ENCODE results near the gene GALNT5. TPM values are rescaled to one million over a fixed set of nuclear protein-coding genes. Genes with fewer than 3 reads are reported as not detected.

GALNT5 gene
- total RNA-seq, 1 donor from 2014 or later = 2.0 TPM

GRCh38 chr2:157259386-157259785 lies 1.9 kb downstream of the GALNT5 start:
- no peak for DNase-seq (ENCODE audit: low read depth)
- no peak for TF ChIP-seq CTCF (conservative IDR thresholded peaks at IDR 0.05; ENCODE audit: low read depth, low read length)
- H3K4me3 ChIP-seq (ENCODE audit: low read depth, low read length) = no peak overlapping the region

- DNase-seq (ENCODE audit: low read depth) = no peak
- no peak overlapping the region for H3K4me3 ChIP-seq (ENCODE audit: low read depth, low read length)
- TF ChIP-seq CTCF (conservative IDR thresholded peaks at IDR 0.05; ENCODE audit: low read depth, low read length) = no peak
Measured at GRCh38 chr2:157259960-157260359, 2.5 kb downstream of the GALNT5 start.

GRCh38 chr2:157260533-157261198 lies 3.2 kb downstream of the GALNT5 start:
- no peak for DNase-seq (ENCODE audit: low read depth)
- no peak for TF ChIP-seq CTCF (conservative IDR thresholded peaks at IDR 0.05; ENCODE audit: low read depth, low read length)
- no peak overlapping the region for H3K4me3 ChIP-seq (ENCODE audit: low read depth, low read length)

DNA sequence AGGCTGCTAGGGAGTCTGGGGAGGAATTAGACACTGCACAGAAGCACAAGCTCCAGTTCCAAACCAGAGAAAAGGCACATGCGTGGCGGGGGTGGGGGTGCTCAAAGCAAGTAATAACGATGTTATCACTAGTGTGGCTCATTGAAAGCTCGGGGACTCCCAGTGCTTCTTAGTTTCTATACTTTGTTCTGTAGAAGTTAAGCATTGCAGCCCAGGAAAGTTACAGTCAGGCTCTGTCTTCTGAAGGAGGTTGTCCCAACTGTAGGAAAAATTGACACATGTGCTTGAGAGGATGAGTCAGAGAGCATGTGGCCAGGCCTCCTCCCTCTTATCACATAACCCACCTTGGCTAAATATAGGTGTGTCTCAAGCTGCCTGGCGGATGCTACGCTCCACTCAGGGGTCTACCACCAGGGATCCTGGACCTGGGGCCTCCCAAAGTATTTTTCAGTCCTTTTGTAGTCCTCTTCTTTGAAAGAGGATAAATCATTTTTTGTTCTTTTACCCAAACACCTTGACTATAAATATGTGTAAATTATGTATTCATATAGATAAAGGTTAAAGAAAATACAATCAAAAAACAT lies 3.8 kb downstream of the GALNT5 start:
- H3K4me3 ChIP-seq (ENCODE audit: low read depth, low read length) = no peak overlapping the region
- TF ChIP-seq CTCF (conservative IDR thresholded peaks at IDR 0.05; ENCODE audit: low read depth, low read length) = no peak
- DNase-seq (ENCODE audit: low read depth) = no peak

GRCh38 chr2:157262248-157262647 lies 4.7 kb downstream of the GALNT5 start:
- no peak for DNase-seq (ENCODE audit: low read depth)
- no peak overlapping the region for H3K4me3 ChIP-seq (ENCODE audit: low read depth, low read length)
- no peak for TF ChIP-seq CTCF (conservative IDR thresholded peaks at IDR 0.05; ENCODE audit: low read depth, low read length)

- H3K4me3 ChIP-seq (ENCODE audit: low read depth, low read length) = no peak overlapping the region
- DNase-seq (ENCODE audit: low read depth) = no peak
- no peak for TF ChIP-seq CTCF (conservative IDR thresholded peaks at IDR 0.05; ENCODE audit: low read depth, low read length)
Measured at GRCh38 chr2:157264099-157264498, 6.6 kb downstream of the GALNT5 start.

GRCh38 chr2:157265825-157266224 lies 8.3 kb downstream of the GALNT5 start:
- H3K4me3 ChIP-seq (ENCODE audit: low read depth, low read length) = no peak overlapping the region
- DNase-seq (ENCODE audit: low read depth) = no peak
- no peak for TF ChIP-seq CTCF (conservative IDR thresholded peaks at IDR 0.05; ENCODE audit: low read depth, low read length)

Measured in epithelial cell of proximal tubule (primary cell).